ENCODE data around the gene PFDN5.
A peak's percentile ranks its signal among the peaks of the same experiment; 100 is the strongest.

Gene PFDN5

DNA sequence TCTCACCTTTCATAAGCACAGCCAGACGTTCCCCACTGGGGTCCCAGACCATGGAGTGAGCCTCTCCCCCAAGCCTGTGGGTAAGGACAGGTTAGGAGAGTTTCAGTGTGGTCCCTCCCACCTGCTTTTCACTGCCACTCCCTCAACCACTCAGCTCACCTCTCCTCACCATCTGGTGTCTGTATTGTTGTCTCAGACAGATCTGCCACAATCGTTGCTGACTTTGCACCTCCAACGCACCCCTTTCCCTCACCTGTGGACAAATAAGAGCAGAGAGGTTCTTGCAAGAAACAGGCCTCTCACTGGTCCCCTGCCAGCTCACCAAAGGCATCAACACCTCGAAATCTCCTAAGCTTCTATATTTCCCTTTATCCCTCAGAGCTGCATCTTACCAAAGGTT, 12.9 kb downstream of the PFDN5 start:
- H3K4me3 ChIP-seq (ENCODE audit: control insufficient read depth, low read depth, low read length), result no peak overlapping the region
- TF ChIP-seq, protein P1, sequence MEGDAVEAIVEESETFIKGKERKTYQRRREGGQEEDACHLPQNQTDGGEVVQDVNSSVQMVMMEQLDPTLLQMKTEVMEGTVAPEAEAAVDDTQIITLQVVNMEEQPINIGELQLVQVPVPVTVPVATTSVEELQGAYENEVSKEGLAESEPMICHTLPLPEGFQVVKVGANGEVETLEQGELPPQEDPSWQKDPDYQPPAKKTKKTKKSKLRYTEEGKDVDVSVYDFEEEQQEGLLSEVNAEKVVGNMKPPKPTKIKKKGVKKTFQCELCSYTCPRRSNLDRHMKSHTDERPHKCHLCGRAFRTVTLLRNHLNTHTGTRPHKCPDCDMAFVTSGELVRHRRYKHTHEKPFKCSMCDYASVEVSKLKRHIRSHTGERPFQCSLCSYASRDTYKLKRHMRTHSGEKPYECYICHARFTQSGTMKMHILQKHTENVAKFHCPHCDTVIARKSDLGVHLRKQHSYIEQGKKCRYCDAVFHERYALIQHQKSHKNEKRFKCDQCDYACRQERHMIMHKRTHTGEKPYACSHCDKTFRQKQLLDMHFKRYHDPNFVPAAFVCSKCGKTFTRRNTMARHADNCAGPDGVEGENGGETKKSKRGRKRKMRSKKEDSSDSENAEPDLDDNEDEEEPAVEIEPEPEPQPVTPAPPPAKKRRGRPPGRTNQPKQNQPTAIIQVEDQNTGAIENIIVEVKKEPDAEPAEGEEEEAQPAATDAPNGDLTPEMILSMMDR (IDR thresholded peaks at IDR 0.05; ENCODE audit: control insufficient read depth, insufficient read depth, low read depth, low read length, missing control alignments), result no peak
- DNase-seq (ENCODE audit: low read depth), result no peak

DNA sequence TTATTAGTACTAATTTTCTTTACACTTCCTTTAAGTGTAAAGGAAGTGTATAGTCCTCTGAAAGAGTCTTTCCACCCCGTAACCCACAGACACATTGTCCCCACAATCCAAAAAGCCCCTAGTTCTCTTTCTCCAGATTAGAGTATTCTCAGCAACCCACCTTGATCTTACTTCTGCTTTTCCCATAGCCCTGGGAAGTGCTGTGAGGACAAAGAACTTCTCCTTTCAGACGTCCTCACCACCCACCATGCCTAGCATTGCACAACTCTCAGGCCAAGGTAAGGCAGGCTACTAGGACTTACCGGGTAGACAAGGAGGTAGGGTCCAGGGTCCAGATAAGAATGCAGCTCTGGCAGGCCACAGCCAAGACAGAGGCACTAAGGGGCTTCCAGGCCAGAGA, 18.7 kb downstream of the PFDN5 start:
- no peak overlapping the region for H3K4me3 ChIP-seq (ENCODE audit: control insufficient read depth, low read depth, low read length)
- TF ChIP-seq, protein P1 (IDR thresholded peaks at IDR 0.05; ENCODE audit: control insufficient read depth, insufficient read depth, low read depth, low read length, missing control alignments), result no peak
- no peak for DNase-seq (ENCODE audit: low read depth)

DNA sequence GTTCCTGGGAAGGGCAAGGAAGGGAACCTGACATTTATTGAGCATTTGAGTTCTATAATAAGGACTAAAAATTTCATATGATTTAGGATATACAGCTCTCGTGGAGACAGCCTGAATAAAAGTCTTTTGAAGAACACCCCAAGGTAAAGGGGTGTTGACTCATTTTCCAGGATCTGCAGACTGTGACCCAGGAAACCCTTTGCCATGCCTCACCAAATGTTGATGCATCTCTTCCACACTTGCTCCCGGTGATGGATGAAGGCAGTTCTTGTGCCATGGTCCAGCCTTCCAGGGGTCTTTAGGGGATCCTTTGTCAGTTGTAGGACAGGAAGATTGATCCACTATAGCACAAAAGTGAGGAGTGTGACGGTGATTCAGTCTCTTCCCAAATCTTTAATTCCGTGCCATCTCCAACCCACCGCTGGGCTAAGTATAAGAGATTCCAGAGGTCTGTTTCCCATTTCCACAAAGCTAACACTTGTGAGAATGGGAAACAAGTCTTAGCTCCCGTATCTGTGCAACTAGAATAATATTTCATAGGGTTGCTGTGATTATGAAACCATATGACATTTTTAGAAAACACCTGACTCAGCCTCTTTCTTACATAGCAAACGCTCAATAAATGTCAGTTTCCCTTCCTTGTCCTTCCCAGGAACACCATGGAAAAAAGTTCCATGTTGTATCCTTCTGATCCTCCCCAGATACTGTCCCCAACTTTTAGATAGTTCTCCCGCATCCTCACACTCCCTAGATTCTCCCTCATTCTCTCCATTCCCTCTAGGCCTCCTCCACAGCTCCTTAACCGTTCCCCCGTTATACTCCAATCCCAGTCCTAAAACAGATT, 25.2 kb downstream of the PFDN5 start:
- H3K4me3 ChIP-seq (ENCODE audit: control insufficient read depth, low read depth, low read length), result peak overlapping the region; percentile 95
- TF ChIP-seq, protein P1 (IDR thresholded peaks at IDR 0.05; ENCODE audit: control insufficient read depth, insufficient read depth, low read depth, low read length, missing control alignments), result no peak
- DNase-seq (ENCODE audit: low read depth), result no peak

DNA sequence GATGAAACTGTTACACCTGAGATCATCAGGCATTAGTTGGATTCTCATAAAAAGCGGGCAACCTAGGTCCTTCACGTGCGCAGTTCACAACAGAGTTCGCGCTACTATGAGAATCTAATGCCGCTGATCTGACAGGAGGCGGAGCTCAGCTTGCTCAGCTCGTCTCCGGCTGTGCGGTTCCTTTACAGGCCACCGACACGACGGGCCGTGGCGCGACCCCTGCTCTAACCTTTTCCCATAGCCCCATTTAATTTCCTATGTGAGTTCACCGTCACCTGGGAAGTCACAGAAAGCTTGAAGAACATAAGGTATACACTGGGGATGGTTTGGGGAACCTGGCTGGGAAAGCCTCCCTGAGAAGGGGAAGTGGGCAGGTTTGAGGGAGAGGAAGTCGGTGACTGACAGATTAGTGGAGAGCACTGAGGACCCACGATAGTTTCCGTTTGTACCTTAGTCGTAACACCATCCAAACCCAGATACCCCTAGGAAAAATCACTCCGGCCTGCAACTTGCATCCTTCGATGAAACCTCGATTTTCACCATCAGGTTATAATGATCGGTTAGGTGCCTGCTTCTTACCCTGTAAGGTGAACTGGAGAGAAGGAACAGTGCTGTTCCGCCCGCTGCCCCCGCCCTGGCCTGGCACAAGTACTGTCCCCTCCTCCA, 28.9 kb downstream of the PFDN5 start:
- TF ChIP-seq, protein P1 (IDR thresholded peaks at IDR 0.05; ENCODE audit: control insufficient read depth, insufficient read depth, low read depth, low read length, missing control alignments), result no peak
- no peak for DNase-seq (ENCODE audit: low read depth)

DNA sequence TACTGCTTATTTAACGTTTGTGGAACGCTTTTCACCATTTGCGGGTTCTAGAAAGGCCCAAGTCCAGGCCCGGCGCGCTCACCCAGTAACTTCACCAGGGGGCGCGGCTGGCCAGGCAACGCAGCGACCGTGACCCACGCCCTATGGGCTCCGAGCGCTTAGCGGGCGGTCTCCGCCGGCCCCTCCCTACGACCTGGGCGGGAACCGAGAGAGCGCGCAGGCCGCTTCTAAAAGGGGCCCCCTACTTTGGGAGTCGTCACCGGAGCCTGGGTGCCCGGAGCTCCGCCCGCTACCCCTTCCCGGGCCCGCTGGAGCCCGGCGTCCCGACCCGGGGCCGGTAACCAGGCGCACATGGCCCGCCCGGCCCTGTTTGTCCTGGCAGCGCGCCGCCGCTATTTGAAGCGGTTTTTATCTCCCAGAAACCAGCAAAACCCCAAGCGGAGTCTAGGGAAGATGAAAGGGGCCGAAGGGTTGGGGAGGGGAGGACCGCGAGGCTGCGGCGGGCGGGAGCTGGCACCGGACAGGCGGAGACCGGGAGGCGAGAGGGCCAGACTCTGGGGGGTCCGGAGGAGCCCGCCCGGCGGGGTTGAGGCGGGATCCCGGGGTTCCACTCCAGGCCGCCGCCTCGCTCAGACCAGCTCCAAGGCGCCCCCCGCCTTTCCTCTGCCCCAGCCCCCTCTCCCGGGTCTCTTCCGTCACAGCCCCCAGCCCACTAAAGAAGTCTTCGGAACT, 29.6 kb downstream of the PFDN5 start:
- peak; percentile 52 for DNase-seq (ENCODE audit: low read depth)
- TF ChIP-seq, protein P1 (IDR thresholded peaks at IDR 0.05; ENCODE audit: control insufficient read depth, insufficient read depth, low read depth, low read length, missing control alignments), result peak; percentile 86
- H3K4me3 ChIP-seq (ENCODE audit: control insufficient read depth, low read depth, low read length), result peak overlapping the region; percentile 55

More for the DNA sequence above, 28.9 kb downstream of the PFDN5 start:
- peak overlapping the region; percentile 55 for H3K4me3 ChIP-seq (ENCODE audit: control insufficient read depth, low read depth, low read length)

DNA sequence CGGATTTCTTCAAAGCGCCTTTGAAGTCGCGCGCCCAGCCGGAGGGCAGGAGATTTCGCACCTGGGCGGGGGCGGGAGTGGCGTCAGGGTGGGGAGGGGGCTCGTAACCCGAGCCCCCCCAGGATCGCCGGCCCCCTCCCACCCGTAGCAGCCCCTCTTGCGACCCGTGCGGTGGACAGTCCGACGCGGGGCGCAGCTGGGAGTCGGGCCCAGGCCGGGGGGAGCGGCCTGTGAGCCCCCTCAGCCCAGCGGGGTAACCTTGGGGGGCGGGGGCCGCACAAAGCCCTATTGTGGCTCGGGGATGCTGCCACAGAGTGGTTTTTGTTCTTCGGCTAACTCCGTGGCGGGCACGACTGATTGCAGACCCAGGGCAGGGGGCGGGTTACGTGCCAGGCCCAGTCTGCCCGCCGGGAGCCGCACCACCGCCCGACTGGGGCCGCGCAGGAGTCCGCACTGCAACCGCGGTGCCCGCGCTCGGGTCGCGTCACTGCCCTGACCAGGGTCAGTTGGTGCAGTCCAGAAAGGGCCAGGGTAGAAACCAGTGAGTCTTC, 30.2 kb downstream of the PFDN5 start:
- H3K4me3 ChIP-seq (ENCODE audit: control insufficient read depth, low read depth, low read length), result peak overlapping the region; percentile 55
- TF ChIP-seq, protein P1 (IDR thresholded peaks at IDR 0.05; ENCODE audit: control insufficient read depth, insufficient read depth, low read depth, low read length, missing control alignments), result no peak
- no peak for DNase-seq (ENCODE audit: low read depth)
